Aorta (tissue), 5 donors: ENCODE results near the gene PAQR8. TPM values are rescaled to one million over a fixed set of nuclear protein-coding genes. Genes with fewer than 3 reads are reported as not detected.

ENCODE experiments used
- ATAC-seq: fragments of 200-7000 bp; cut with Tn5 transposase; one replicate; pipeline ENCODE4 v1.9.1; 2022; ENCODE audit warnings: moderate library complexity; ENCODE audit not compliant: low FRiP score
- DNase-seq, 2 donors: peaks; one replicate each; pipeline ENCODE4 v3.0.0-alpha.2; 2020
- H3K27ac ChIP-seq, 2 donors: one replicate each; pipeline ENCODE4 v1.5.1; 2013; ENCODE audit warnings: low read length in 2 of 2, mild to moderate bottlenecking in 2 of 2, moderate library complexity in 2 of 2, control low read depth in 1 of 2, inconsistent platforms in 1 of 2, low read depth in 1 of 2
- H3K27me3 ChIP-seq, 2 donors: one replicate each; pipeline ENCODE4 v1.6.1; 2013; ENCODE audit warnings: control low read depth in 1 of 2, low read length in 1 of 2, mild to moderate bottlenecking in 1 of 2, moderate library complexity in 1 of 2; ENCODE audit not compliant: insufficient read depth in 2 of 2, control insufficient read depth in 1 of 2
- H3K36me3 ChIP-seq, 2 donors: one replicate each; pipeline ENCODE4 v1.6.1; 2013; ENCODE audit warnings: control low read depth in 1 of 2, low read length in 1 of 2, mild to moderate bottlenecking in 1 of 2; ENCODE audit not compliant: insufficient read depth in 2 of 2, control insufficient read depth in 1 of 2
- H3K4me1 ChIP-seq, 2 donors: one replicate each; pipeline ENCODE4 v1.6.1; 2013; ENCODE audit warnings: low read length in 2 of 2, control low read depth in 1 of 2, mild to moderate bottlenecking in 1 of 2, moderate library complexity in 1 of 2; ENCODE audit not compliant: insufficient read depth in 2 of 2, control insufficient read depth in 1 of 2
- H3K4me3 ChIP-seq, 2 donors: one replicate each; pipeline ENCODE4 v1.5.1; 2013; ENCODE audit warnings: low read length in 2 of 2, control low read depth in 1 of 2, mild to moderate bottlenecking in 1 of 2
- H3K9me3 ChIP-seq: one replicate; pipeline ENCODE4 v1.6.1; 2013; ENCODE audit warnings: mild to moderate bottlenecking, low read length; ENCODE audit not compliant: control insufficient read depth
- WGBS, 2 donors: extraction: QIAGEN DNeasy Blood & Tissue Kit; methylation state at CpG; one replicate each; pipeline ENCODE4 v1.1.7; 2013; 5-methylcytosine and 5-hydroxymethylcytosine counted together
- intact Hi-C, 2 donors: fragments of 100-400 bp; cut with DNase I; formaldehyde crosslinking; loops; one replicate each; pipeline versions ENCODE4 v1.14.2 to v1.15.0; 2022
- long read RNA-seq, 2 donors: library from polyadenylated mRNA; unstranded; transcript quantifications; one replicate each; pipeline ENCODE4 v2.0.0, GENCODE V29; 2020 to 2021
- polyA plus RNA-seq, 2 donors: library from polyadenylated mRNA; stranded (reverse); fragments of 200-250 nt; gene quantifications; one replicate each; pipeline ENCODE4 v1.2.3, GENCODE V29; 2013
- total RNA-seq, 2 donors: library from RNA; stranded (reverse); fragmentation: NEBNext Ultra II Directional; extraction: Animal tissue kit (Norgen Biotek cat#: 25700); gene quantifications; one replicate each; pipeline ENCODE4 v1.2.1, GENCODE V29; 2021
- donor health status: healthy with polysubstance abuse.
- donor health status: Bipolar disorder and iron deficiency.
- donor health status: DM: no; HTN: no; CAD: no.
- donor health status: DM: no; HTN: no; CAD: no.
- donor health status: DM: yes; HTN: yes; CAD: no.

PAQR8 gene
- total RNA-seq (1 to 10 TPM; 2.5 to 6.5 TPM), polyA plus RNA-seq (1 to 10 TPM; 1.7 to 4.8 TPM)
- long read RNA-seq, donor 1, full-length matches to known transcripts: 4 of 4 reads
- long read RNA-seq, donor 1, partial matches to known transcripts: 0 of 4 reads
- long read RNA-seq, donor 1, other reads (novel, unspliced or antisense): 0 of 4 reads
- long read RNA-seq, donor 2, full-length matches to known transcripts: 1 of 1 reads
- long read RNA-seq, donor 2, partial matches to known transcripts: 0 of 1 reads
- long read RNA-seq, donor 2, other reads (novel, unspliced or antisense): 0 of 1 reads

DNA sequence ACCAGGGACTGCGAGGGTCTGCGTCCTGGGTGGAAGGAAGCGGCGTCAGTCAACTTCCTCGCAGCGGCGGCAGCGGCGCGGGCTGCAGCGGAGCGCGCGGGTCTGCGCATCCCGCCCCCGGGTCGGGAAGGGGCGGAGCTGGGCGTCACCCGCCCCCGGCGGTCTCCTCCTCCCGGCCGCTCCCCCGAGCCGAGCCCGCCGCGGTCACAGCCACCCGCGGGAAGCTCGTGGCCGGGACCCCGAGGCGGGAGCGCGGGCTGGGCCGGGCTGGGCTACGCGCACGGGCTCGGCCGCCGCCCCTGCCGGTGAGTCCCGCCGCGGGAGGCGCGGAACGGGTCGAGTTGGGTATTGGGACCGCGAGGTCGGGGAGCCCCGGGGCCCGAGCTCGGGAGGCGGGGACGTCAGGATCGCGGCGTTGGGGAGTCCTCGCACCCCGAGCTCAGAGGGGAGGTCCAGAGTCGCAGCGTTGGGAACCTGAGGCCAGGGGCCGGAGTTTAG, at the start of gene PAQR8:
Gene PAQR8 (plus strand): TSS at position 207 of the 498 bp plus-strand sequence. CDS start 41,063 bp downstream, outside the sequence.
- H3K4me1 ChIP-seq: no peaks in the 10 kb centered on the region
- no peaks in the 10 kb centered on the region for H3K9me3 ChIP-seq
- H3K36me3 ChIP-seq: no peaks in the 10 kb centered on the region
- DNase-seq: peak; percentile 89 to 90
- peak within 1 kb of the TSS; percentile 72 to 86 for H3K4me3 ChIP-seq
- intact Hi-C loops: loop anchor here in 1 of 2 donors (2.0 kb wide), 1 partner anchor 77 kb away; the partner anchor contains the start of gene MCM3
- 0 to 1% methylated on average over 30 to 69 of the region's 69 CpGs for WGBS, 2 donors
- H3K27ac ChIP-seq: no peak within 1 kb of the TSS
- ATAC-seq: peak; percentile 94
- no peaks in the 10 kb centered on the region for H3K27me3 ChIP-seq

DNA sequence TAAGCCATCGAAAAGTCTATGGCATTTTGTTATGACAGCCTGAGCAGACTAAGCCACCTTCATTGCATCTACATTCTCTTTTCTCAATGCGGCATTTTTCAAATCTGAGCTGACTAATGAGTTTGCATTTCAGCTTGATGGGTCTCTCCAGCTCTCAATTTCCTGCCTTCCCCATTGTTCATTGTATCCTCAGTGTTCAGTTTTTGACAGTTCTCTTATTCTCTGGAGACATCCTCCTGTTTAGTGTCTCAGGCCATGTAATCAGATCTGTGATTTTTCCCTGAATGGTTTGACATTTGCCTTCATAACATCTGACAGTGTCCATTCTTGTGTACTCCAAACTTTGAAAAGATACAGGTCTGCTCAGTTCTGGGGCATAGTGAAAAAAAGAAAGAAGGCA, 49.5 kb upstream of the PAQR8 start:
- no peak overlapping the region for H3K4me3 ChIP-seq
- WGBS, 2 donors: 92 to 93% methylated on average over 2 of the region's 2 CpGs
- H3K36me3 ChIP-seq: no peaks in the 10 kb centered on the region
- DNase-seq: no peak
- H3K9me3 ChIP-seq: no peaks in the 10 kb centered on the region
- no peak overlapping the region for H3K27ac ChIP-seq
- H3K27me3 ChIP-seq: no peaks in the 10 kb centered on the region
- H3K4me1 ChIP-seq: no peaks in the 10 kb centered on the region
- intact Hi-C loops: no loop called here
- no peak for ATAC-seq

- intact Hi-C loops: no loop called here
- no peaks in the 10 kb centered on the region for H3K4me1 ChIP-seq
- 89 to 97% methylated on average over 2 of the region's 2 CpGs for WGBS, 2 donors
- no peak overlapping the region for H3K27ac ChIP-seq
- no peaks in the 10 kb centered on the region for H3K27me3 ChIP-seq
- no peak overlapping the region for H3K4me3 ChIP-seq
- H3K9me3 ChIP-seq: no peaks in the 10 kb centered on the region
- H3K36me3 ChIP-seq: no peaks in the 10 kb centered on the region
- no peak for ATAC-seq
- DNase-seq: no peak
Observed at GRCh38 chr6:52314752-52315151, 47.2 kb upstream of the PAQR8 start.

DNA sequence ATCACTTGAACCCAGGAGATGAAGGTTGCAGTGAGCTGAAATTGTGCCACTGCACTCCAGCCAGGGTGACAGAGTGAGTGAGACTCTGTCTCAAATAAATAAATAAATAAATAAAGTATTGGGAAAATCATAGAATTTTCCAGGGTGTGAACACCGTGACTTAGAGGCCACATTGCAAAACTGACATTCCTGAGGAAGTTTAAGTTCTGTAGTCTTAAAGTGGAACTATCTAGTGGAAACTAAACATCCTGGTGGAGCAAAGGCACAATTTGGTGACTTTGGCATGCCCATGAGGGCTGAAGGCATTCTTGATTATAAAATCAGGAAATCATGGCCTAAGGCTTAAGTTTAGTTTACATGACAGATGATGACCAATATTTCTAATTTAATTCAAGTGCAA, 44.7 kb upstream of the PAQR8 start:
- ATAC-seq: no peak
- no peak for DNase-seq
- Histone ChIP-seq H3K27me3 (no peaks in the 10 kb centered on the region), H3K4me1 (no peaks in the 10 kb centered on the region), H3K4me3 (no peak overlapping the region), H3K27ac (no peak overlapping the region), H3K36me3 (no peaks in the 10 kb centered on the region), H3K9me3 (no peaks in the 10 kb centered on the region)
- intact Hi-C loops: no loop called here
- 88 to 89% methylated on average over 1 of the region's 1 CpG for WGBS, 2 donors

DNA sequence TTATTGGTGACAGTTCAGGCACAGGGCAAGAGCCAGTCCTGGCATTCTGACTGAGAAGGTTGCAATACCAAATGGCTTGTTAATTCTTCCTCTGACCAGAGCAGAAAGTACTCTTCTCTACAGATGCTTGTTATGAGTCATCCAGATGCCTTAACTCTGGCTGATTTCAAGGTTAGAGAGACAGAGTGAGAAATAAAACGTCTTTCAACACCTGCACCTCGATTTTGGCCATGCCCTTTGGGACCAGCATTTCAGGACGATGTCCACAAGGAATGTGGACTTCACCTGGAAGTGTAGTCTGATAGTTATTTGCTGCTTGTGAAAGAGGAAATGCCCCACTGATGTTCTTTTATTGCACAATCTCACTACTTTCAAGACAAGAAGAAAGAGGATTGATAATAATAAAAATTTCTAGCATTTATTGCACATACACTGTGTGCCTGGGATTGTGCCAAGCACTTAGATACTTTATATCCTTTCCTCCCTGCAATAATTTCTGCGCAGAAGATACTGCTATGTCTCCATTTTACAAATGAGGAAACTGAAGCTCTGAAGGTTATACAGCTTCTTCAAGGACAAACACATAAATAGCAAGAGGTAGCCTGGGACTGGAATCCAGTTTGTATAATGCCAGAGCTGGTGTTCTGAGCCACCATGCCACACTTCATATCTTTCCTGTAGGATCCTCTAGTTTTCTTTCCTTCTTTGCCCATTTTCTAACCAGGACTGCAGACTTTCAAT, 43.9 kb upstream of the PAQR8 start:
- 70 to 73% methylated on average over 4 of the region's 4 CpGs for WGBS, 2 donors
- intact Hi-C loops: no loop called here
- no peak for ATAC-seq

GRCh38 chr6:52324189-52324588, 37.8 kb upstream of the PAQR8 start:
- Histone ChIP-seq H3K27me3 (no peaks in the 10 kb centered on the region), H3K9me3 (no peaks in the 10 kb centered on the region), H3K36me3 (no peaks in the 10 kb centered on the region), H3K4me1 (no peaks in the 10 kb centered on the region), H3K27ac (no peak overlapping the region), H3K4me3 (no peak overlapping the region)
- DNase-seq: no peak
- no peak for ATAC-seq
- intact Hi-C loops: no loop called here
- WGBS, 2 donors: 87 to 94% methylated on average over 6 of the region's 6 CpGs

More for the DNA sequence above, 43.9 kb upstream of the PAQR8 start:
- Histone ChIP-seq H3K9me3 (no peaks in the 10 kb centered on the region), H3K27ac (no peak overlapping the region), H3K4me1 (no peaks in the 10 kb centered on the region), H3K27me3 (no peaks in the 10 kb centered on the region), H3K4me3 (no peak overlapping the region), H3K36me3 (no peaks in the 10 kb centered on the region)
- DNase-seq: no peak

DNA sequence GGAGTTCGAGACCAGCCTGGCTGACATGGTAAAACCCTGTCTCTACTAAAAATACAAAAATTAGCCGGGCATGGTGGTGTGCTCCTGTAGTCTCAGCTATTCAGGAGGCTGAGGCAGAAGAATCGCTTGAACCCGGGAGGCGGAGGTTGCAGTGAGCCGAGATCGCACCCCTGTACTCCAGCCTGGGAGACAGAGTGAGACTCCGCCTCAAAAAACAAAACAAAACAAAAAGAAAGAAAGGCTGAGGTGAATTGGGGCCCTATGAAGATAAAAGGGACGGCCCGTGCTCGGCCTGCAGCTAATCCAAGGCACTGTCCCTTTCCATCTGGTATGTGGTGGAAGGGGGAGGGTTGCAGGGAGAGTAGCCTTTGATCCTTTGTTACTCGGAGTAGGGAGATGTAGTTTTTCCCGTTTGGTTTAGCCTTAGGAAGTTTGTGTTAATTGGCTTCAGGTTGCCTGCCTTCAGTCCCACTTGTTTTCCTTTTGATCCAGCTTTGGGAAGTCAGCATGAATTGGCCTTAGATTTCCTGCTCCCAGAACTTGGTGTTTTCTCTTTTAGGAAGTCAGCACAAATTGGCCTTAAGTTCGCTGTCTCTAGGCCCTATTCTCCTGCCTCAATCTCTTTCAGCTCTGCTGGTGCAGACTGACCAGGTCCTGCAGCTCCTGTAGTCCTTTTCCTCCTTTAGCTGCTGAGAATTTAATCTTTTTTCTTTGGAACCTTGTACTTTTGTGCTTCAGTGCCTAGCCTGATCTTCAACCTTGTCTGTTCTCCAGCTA, 36.1 kb upstream of the PAQR8 start:
- no peaks in the 10 kb centered on the region for H3K9me3 ChIP-seq
- WGBS, 2 donors: 65 to 66% methylated on average over 14 of the region's 14 CpGs
- H3K4me1 ChIP-seq: no peaks in the 10 kb centered on the region
- no peaks in the 10 kb centered on the region for H3K36me3 ChIP-seq
- DNase-seq (no peak), ATAC-seq (no peak)
- H3K27ac ChIP-seq: no peak overlapping the region
- intact Hi-C loops: no loop called here
- no peaks in the 10 kb centered on the region for H3K27me3 ChIP-seq
- no peak overlapping the region for H3K4me3 ChIP-seq

DNA sequence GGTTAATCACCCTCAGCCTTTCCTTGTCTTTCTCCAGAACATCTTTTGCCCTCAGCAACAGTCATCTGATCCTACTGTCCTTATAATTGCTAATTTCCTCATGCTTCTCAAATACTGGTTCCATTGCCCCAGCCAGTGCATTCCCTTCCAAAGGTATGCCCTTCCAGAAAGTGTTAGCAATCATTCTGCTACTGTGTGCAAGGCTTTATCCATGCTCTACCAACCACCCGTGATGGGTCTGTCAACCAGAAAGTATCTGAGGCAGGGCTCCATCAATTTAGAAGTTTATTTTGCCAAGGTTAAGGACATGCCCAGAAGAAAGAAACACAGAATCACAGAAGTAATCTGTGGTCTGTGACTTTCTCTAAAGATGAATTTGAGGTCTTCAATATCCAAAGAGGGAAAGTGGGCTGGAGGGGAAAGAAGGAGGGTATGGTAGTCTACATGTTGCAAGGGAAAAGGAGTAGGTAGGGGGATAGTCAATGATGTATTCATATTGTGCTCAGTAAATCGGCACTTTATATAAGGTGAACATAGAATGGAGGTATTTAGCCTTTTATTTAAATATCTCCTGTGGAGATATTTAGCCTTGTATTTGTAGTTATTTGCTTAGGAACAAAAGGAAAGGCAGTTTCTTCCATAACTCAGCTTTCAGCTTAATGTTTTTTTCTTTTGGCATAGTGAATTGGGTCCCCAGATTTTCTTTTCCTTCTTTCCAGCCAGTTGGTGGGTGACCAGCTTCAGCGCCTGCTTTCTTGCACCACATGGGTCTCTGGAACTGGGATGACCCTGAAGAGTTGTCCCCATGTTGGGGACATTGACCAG, 35.2 kb upstream of the PAQR8 start:
- intact Hi-C loops: no loop called here
- Histone ChIP-seq H3K4me3 (no peak overlapping the region), H3K27ac (no peak overlapping the region), H3K4me1 (no peaks in the 10 kb centered on the region), H3K36me3 (no peaks in the 10 kb centered on the region), H3K9me3 (no peaks in the 10 kb centered on the region), H3K27me3 (no peaks in the 10 kb centered on the region)
- 90 to 92% methylated on average over 3 of the region's 3 CpGs for WGBS, 2 donors
- ATAC-seq (no peak), DNase-seq (no peak)
